Measurements from ENCODE around the gene DARS2.

Gene DARS2

DNA sequence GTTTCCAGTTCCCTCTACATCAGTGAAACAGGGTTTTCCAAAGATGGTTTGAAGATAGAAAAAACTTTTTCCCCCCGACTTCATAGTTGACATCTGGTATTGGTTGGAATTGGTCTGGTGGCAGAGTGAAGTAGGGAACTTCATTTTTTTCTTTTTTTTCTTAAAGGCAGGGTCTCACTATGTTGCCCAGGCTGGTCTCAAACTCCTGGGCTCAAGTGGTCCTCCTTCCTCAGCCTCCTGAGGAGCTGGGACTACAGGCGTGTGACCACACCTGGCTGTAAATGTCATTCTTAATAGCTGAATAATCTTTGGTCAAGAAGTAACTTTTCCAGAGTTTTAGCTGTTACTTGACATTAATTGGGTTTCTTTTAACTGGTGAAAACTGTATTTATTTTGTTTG, 65.4 kb downstream of the DARS2 start:
- no peak for DNase-seq

DNA sequence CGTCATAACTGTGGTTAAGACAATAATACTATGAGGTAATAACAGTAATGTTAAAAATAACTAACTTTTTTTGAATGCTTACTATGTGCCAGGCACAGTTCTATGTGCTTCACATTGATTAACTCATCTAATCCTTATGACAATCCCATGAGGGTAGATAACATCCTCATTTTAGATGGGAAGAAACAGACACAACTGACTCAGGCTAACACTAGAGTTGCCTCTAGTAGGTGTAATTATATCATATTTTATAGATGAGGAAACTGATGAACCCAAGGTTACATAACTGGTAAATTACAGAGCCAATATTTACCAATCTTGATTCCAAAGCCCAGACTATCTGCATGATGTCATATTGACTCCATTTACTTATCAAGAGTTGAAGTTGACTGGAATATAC, 69.1 kb downstream of the DARS2 start:
- no peak for DNase-seq

DNA sequence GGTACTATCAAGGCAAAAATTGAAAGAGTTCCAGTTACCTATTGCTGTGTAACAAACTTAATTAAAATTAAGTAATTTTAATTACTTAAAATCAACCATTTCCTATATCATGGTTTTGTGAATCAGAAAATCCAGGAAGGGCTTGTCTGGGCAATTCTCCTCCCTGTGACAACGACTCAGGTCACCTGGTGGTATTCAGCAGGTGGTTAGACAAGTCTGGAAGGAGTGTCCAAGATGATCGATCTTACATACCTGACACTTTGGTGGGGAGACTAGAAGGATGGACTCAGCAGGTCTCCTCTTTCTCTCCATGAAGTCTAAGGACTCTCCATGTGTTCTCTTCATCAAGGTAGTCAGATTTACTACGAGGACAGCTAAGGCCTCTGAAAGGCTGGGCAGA, 69.7 kb downstream of the DARS2 start:
- no peak for DNase-seq

DNA sequence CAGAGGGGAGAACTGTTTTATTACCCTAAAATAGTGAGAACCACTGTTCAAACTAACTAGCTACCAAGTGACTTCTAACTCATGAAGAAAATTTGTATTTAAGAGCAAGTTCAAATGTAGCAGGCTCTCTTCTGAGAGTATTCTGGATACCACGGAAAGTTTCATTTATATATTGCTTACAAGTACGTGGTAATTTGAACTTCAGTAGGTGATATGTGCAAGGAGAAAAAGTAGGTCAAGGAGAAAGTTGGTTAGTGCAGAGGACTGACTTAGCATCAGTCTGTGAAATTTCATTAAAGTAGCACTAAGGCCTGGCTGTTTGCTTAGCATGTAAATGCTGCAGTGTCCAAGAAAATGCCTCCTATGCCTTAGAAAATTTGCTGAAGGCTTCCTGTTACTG, 76.0 kb downstream of the DARS2 start:
- DNase-seq: no peak

DNA sequence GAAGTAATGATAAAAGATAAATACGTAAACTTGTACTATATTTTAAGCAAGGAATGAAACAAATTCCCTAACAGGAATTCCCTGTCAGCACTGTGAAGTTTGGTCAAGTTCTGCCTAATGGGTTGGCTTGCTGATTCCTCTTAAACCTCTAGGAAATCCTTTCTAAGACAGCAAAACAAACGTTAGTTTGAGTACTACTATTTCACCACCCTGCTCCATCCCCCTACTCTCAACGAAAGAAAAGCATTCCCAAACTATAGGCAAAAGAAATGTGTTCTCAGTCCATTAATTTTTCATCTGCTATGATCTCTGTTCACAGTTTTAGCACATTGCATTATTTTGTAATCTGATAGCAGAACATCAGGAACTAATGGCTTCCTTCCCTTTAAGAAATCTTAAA, 76.5 kb downstream of the DARS2 start:
- DNase-seq: no peak

DNA sequence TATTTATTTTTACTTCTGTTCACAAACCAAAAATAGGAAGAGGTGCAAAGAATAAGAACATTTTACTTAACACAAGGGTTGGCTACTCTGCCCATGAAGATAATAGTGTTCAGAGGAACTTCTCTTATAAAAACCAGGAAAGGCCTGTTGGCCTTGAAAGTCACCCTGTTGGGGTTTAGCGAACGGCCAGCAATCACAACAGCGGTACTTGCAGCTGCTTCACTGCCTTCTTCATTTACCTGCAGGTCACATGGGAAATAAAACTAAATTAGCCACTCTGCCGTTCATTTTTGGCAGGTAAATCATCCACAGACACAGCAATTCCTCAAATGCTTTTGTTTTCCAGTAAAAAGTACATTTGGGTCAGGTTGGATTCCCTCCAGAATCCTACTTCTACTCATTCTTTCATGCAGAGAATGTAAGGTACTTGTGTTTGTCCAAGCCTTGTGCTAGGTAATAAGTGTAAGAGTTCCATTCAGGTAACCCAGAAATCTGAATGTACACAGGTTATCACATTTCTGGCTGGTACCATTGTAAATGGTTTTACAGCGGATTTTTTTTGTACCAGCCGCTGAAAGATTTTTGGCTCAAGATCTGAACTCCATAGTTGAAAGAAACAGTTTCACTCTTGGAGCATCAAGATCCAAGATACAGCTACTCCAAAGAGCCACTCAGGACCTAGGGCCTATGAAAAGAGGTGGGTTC, 79.5 kb downstream of the DARS2 start:
- DNase-seq: no peak

Data from amniotic stem cell (primary cell).